ENCODE results near the gene SLC25A39. TPM values are rescaled to one million over a fixed set of nuclear protein-coding genes. Genes with fewer than 3 reads are reported as not detected.
"Not testable (repeated sequence)": the region's sequence is repeated elsewhere in the genome, so short reads cannot be mapped to it uniquely, and the experiment has no call there.

Gene SLC25A39
- total RNA-seq, 1 experiment from 2014 or later = 78.7 TPM

DNA sequence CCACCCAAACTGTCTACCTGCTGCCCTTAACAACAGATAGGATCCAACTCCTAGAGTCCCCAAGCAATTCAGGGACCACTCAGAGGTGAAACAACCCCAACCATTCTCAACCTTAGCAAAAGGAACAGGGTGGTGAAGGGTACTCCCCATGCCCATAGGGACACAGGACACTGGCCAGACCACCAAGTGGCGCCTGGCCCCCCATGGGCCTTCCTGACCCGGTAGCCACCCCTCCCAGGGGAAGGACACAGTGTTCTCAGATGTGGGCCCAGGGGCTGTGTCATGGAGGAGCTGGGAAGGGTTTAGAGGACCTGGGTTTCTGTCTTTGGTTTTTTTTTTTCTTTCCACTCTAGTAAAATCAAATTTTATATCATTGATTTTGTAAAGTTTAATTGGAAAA lies 9.7 kb upstream of the SLC25A39 start:
- Histone ChIP-seq H3K9me2 (replicated peaks; ENCODE audit: insufficient read depth, low read length) (no peaks in the 10 kb centered on the region), H3K79me2 (ENCODE audit: low read length) (no peaks in the 10 kb centered on the region), H3K4me3 (ENCODE audit: low read length) (no peak overlapping the region), H3K27me3 (ENCODE audit: low read length) (no peaks in the 10 kb centered on the region), H3K27ac (ENCODE audit: low read length) (no peak overlapping the region), H3K9ac (ENCODE audit: low read length) (no peak overlapping the region), H3K4me1 (ENCODE audit: low read length) (peaks cover 25% of the 10 kb centered on the region), H2AFZ (ENCODE audit: low read length) (no peak overlapping the region), H3K9me3 (ENCODE audit: low read length) (no peaks in the 10 kb centered on the region), H3K36me3 (ENCODE audit: insufficient read depth, low read length) (no peaks in the 10 kb centered on the region), H3K4me2 (ENCODE audit: low read depth, low read length, poor library complexity, severe bottlenecking) (no peak overlapping the region), H4K20me1 (ENCODE audit: insufficient read depth, low read depth, low read length) (no peaks in the 10 kb centered on the region)
- no peak for DNase-seq

- Histone ChIP-seq H3K4me1 (ENCODE audit: low read length) (peaks cover 26% of the 10 kb centered on the region), H3K9ac (ENCODE audit: low read length) (no peak overlapping the region), H3K9me2 (replicated peaks; ENCODE audit: insufficient read depth, low read length) (no peaks in the 10 kb centered on the region), H2AFZ (ENCODE audit: low read length) (no peak overlapping the region), H3K9me3 (ENCODE audit: low read length) (no peaks in the 10 kb centered on the region), H3K27ac (ENCODE audit: low read length) (no peak overlapping the region), H3K36me3 (ENCODE audit: insufficient read depth, low read length) (no peaks in the 10 kb centered on the region), H3K79me2 (ENCODE audit: low read length) (no peaks in the 10 kb centered on the region), H3K4me2 (ENCODE audit: low read depth, low read length, poor library complexity, severe bottlenecking) (no peak overlapping the region), H4K20me1 (ENCODE audit: insufficient read depth, low read depth, low read length) (no peaks in the 10 kb centered on the region), H3K4me3 (ENCODE audit: low read length) (no peak overlapping the region), H3K27me3 (ENCODE audit: low read length) (no peaks in the 10 kb centered on the region)
- DNase-seq = no peak
Measured at GRCh38 chr17:44333371-44333770, 8.7 kb upstream of the SLC25A39 start.

GRCh38 chr17:44331249-44331760 lies 6.7 kb upstream of the SLC25A39 start:
- no peak overlapping the region for H3K4me3 ChIP-seq (ENCODE audit: low read length)
- H3K9me2 ChIP-seq (replicated peaks; ENCODE audit: insufficient read depth, low read length) = no peaks in the 10 kb centered on the region
- no peak overlapping the region for H3K27ac ChIP-seq (ENCODE audit: low read length)
- no peak overlapping the region for H2AFZ ChIP-seq (ENCODE audit: low read length)
- no peaks in the 10 kb centered on the region for H3K9me3 ChIP-seq (ENCODE audit: low read length)
- no peak overlapping the region for H3K9ac ChIP-seq (ENCODE audit: low read length)
- H3K79me2 ChIP-seq (ENCODE audit: low read length) = no peaks in the 10 kb centered on the region
- peaks cover 41% of the 10 kb centered on the region for H3K4me1 ChIP-seq (ENCODE audit: low read length)
- no peaks in the 10 kb centered on the region for H4K20me1 ChIP-seq (ENCODE audit: insufficient read depth, low read depth, low read length)
- DNase-seq = peak; percentile 93
- H3K4me2 ChIP-seq (ENCODE audit: low read depth, low read length, poor library complexity, severe bottlenecking) = no peak overlapping the region
- H3K27me3 ChIP-seq (ENCODE audit: low read length) = no peaks in the 10 kb centered on the region
- H3K36me3 ChIP-seq (ENCODE audit: insufficient read depth, low read length) = no peaks in the 10 kb centered on the region

- not testable (repeated sequence) for H3K4me3 ChIP-seq (ENCODE audit: low read length); H4K20me1 ChIP-seq (ENCODE audit: insufficient read depth, low read depth, low read length); DNase-seq; H3K9me3 ChIP-seq (ENCODE audit: low read length); H3K36me3 ChIP-seq (ENCODE audit: insufficient read depth, low read length); H3K4me2 ChIP-seq (ENCODE audit: low read depth, low read length, poor library complexity, severe bottlenecking); H3K9me2 ChIP-seq (replicated peaks; ENCODE audit: insufficient read depth, low read length); H3K9ac ChIP-seq (ENCODE audit: low read length); H3K79me2 ChIP-seq (ENCODE audit: low read length); H3K27ac ChIP-seq (ENCODE audit: low read length); H3K27me3 ChIP-seq (ENCODE audit: low read length); H2AFZ ChIP-seq (ENCODE audit: low read length)
- peaks cover 42% of the 10 kb centered on the region for H3K4me1 ChIP-seq (ENCODE audit: low read length)
Measured at GRCh38 chr17:44330263-44330662, 5.6 kb upstream of the SLC25A39 start.

- not testable (repeated sequence) for H3K27me3 ChIP-seq (ENCODE audit: low read length); DNase-seq; H3K9me3 ChIP-seq (ENCODE audit: low read length); H3K9me2 ChIP-seq (replicated peaks; ENCODE audit: insufficient read depth, low read length); H3K27ac ChIP-seq (ENCODE audit: low read length); H3K36me3 ChIP-seq (ENCODE audit: insufficient read depth, low read length); H3K4me3 ChIP-seq (ENCODE audit: low read length); H2AFZ ChIP-seq (ENCODE audit: low read length); H3K4me2 ChIP-seq (ENCODE audit: low read depth, low read length, poor library complexity, severe bottlenecking); H4K20me1 ChIP-seq (ENCODE audit: insufficient read depth, low read depth, low read length); H3K9ac ChIP-seq (ENCODE audit: low read length); H3K79me2 ChIP-seq (ENCODE audit: low read length)
- peaks cover 39% of the 10 kb centered on the region for H3K4me1 ChIP-seq (ENCODE audit: low read length)
Measured at GRCh38 chr17:44329516-44329915, 4.9 kb upstream of the SLC25A39 start.

DNA sequence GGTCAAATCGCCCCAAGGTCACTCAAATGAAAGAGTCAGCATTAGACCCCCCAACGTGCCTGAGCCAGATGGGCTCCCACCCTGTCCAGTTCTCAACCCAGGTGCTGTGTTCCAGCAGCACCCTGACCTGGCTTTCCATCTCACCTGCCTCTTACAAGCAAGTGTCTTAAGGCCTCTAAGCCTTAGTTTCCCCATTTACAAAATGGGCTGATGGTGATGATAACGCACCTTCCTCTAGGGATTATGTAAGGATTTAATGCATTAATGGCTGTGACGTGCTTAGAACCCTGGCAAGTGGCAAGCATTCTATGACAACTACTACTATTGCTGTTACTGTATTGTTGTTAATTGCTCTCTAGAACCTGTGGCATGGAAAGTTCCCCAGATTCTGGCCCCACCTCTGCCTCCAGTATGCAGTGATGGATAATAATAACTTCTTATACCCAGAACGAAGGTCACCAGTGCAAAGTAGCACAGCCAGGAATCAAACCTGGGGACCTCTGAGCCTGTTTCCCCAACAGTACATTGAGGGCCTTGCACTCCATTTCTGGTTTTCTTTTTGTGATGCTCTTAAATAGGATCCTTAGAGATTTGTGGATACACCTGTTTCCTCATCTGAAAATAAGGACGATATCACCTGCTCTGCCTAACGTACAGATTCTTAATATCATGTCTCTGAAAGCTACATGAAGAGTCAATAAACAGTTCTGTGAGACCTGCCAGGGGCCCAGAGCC lies 3.3 kb upstream of the SLC25A39 start:
- Histone ChIP-seq H3K27me3 (ENCODE audit: low read length) (no peaks in the 10 kb centered on the region), H3K9ac (ENCODE audit: low read length) (no peak overlapping the region), H3K4me2 (ENCODE audit: low read depth, low read length, poor library complexity, severe bottlenecking) (no peak overlapping the region), H2AFZ (ENCODE audit: low read length) (no peak overlapping the region), H3K27ac (ENCODE audit: low read length) (no peak overlapping the region), H3K36me3 (ENCODE audit: insufficient read depth, low read length) (no peaks in the 10 kb centered on the region), H4K20me1 (ENCODE audit: insufficient read depth, low read depth, low read length) (no peaks in the 10 kb centered on the region), H3K9me3 (ENCODE audit: low read length) (no peaks in the 10 kb centered on the region), H3K4me3 (ENCODE audit: low read length) (no peak overlapping the region), H3K9me2 (replicated peaks; ENCODE audit: insufficient read depth, low read length) (no peaks in the 10 kb centered on the region), H3K79me2 (ENCODE audit: low read length) (peaks cover 13% of the 10 kb centered on the region), H3K4me1 (ENCODE audit: low read length) (peaks cover 46% of the 10 kb centered on the region)
- DNase-seq = no peak

GRCh38 chr17:44326861-44327444 lies 2.3 kb upstream of the SLC25A39 start:
- H3K27ac ChIP-seq (ENCODE audit: low read length) = no peak overlapping the region
- H3K9me2 ChIP-seq (replicated peaks; ENCODE audit: insufficient read depth, low read length) = no peaks in the 10 kb centered on the region
- no peaks in the 10 kb centered on the region for H4K20me1 ChIP-seq (ENCODE audit: insufficient read depth, low read depth, low read length)
- no peaks in the 10 kb centered on the region for H3K27me3 ChIP-seq (ENCODE audit: low read length)
- peak; percentile 98 for DNase-seq
- peaks cover 13% of the 10 kb centered on the region for H3K79me2 ChIP-seq (ENCODE audit: low read length)
- H3K4me2 ChIP-seq (ENCODE audit: low read depth, low read length, poor library complexity, severe bottlenecking) = peak overlapping the region; percentile 69
- H2AFZ ChIP-seq (ENCODE audit: low read length) = 0 out of 2 replicates have a peak overlapping the region, but pooled peaks have one; percentile 78
- H3K9ac ChIP-seq (ENCODE audit: low read length) = peak overlapping the region; percentile 56
- H3K4me3 ChIP-seq (ENCODE audit: low read length) = peak overlapping the region; percentile 59; the same call in 1 of the 2 replicates
- H3K36me3 ChIP-seq (ENCODE audit: insufficient read depth, low read length) = no peaks in the 10 kb centered on the region; the same call in 1 of the 2 replicates
- H3K4me1 ChIP-seq (ENCODE audit: low read length) = peaks cover 46% of the 10 kb centered on the region
- H3K9me3 ChIP-seq (ENCODE audit: low read length) = no peaks in the 10 kb centered on the region

GRCh38 chr17:44324092-44324570 lies 492 bp downstream of the SLC25A39 start:
- Histone ChIP-seq H4K20me1 (ENCODE audit: insufficient read depth, low read depth, low read length) (no peaks in the 10 kb centered on the region), H3K27ac (ENCODE audit: low read length) (no peak overlapping the region; the same call in 1 of the 2 replicates), H3K4me3 (ENCODE audit: low read length) (peak overlapping the region; percentile 100), H3K9me2 (replicated peaks; ENCODE audit: insufficient read depth, low read length) (no peaks in the 10 kb centered on the region), H3K9ac (ENCODE audit: low read length) (peak overlapping the region; percentile 97), H3K79me2 (ENCODE audit: low read length) (peaks cover 13% of the 10 kb centered on the region), H3K4me1 (ENCODE audit: low read length) (peaks cover 37% of the 10 kb centered on the region), H3K9me3 (ENCODE audit: low read length) (no peaks in the 10 kb centered on the region), H3K36me3 (ENCODE audit: insufficient read depth, low read length) (no peaks in the 10 kb centered on the region; the same call in 1 of the 2 replicates), H2AFZ (ENCODE audit: low read length) (peak overlapping the region; percentile 43; the same call in 1 of the 2 replicates), H3K4me2 (ENCODE audit: low read depth, low read length, poor library complexity, severe bottlenecking) (peak overlapping the region; percentile 100), H3K27me3 (ENCODE audit: low read length) (no peaks in the 10 kb centered on the region)
- no peak for DNase-seq
